HepG2 (cell line): ENCODE results near the gene MEMO1. TPM values are rescaled to one million over a fixed set of nuclear protein-coding genes. Genes with fewer than 3 reads are reported as not detected.

Experiments
- ARNTL ChIP-seq: sonication (generic); formaldehyde crosslinking; IDR thresholded peaks from 2 replicates; pipeline ENCODE4 v1.4.0; 2020; ENCODE audit warnings: mild to moderate bottlenecking, missing genetic modification reagents
- ATF6 ChIP-seq: sonication (generic); formaldehyde crosslinking; conservative IDR thresholded peaks from 2 replicates; pipeline ENCODE4 v1.4.0; 2020; ENCODE audit warnings: missing genetic modification reagents
- CHD2 ChIP-seq: IDR thresholded peaks from 2 replicates; pipeline ENCODE4 v1.6.1; 2011; ENCODE audit warnings: low read depth, low read length, improper control_type of control experiment
- GLMP ChIP-seq: sonication (generic); formaldehyde crosslinking; IDR thresholded peaks from 2 replicates; pipeline ENCODE4 v1.9.0; 2021; ENCODE audit warnings: missing genetic modification reagents, mild to moderate bottlenecking, borderline replicate concordance
- HOXA5 ChIP-seq: sonication (generic); formaldehyde crosslinking; IDR thresholded peaks from 2 replicates; pipeline ENCODE4 v1.4.0; 2020; ENCODE audit warnings: missing genetic modification reagents
- LCORL ChIP-seq, 2 experiments: fragments of 450-650 bp in 1 of 2; sonication (generic) in 1 of 2; formaldehyde crosslinking in 1 of 2; IDR thresholded peaks; 2 replicates each; pipeline versions ENCODE4 v1.5.0 to v1.6.1; 2017 to 2020; ENCODE audit warnings: antibody characterized with exemption in 1 of 2, missing genetic modification reagents in 1 of 2
- NFE2L2 ChIP-seq: fragments of 150-350 bp; IDR thresholded peaks from 2 replicates; pipeline ENCODE4 v1.6.1; 2014; ENCODE audit warnings: low read length
- RAD51 ChIP-seq: fragments of 450-650 bp; IDR thresholded peaks from 2 replicates; pipeline ENCODE4 v1.6.1; 2016; ENCODE audit warnings: borderline replicate concordance
- RBM22 ChIP-seq: fragments of 200-400 bp; formaldehyde crosslinking; optimal IDR thresholded peaks from 2 replicates; pipeline ENCODE3; 2017; ENCODE audit warnings: mild to moderate bottlenecking, low read length, moderate library complexity
- SAFB2 ChIP-seq: sonication (generic); formaldehyde crosslinking; IDR thresholded peaks from 2 replicates; pipeline ENCODE4 v1.5.1; 2020; ENCODE audit warnings: missing genetic modification reagents, low read depth, mild to moderate bottlenecking, borderline replicate concordance
- SNAPC2 ChIP-seq: sonication (generic); formaldehyde crosslinking; IDR thresholded peaks from 2 replicates; pipeline ENCODE4 v1.8.1; 2022; ENCODE audit warnings: mild to moderate bottlenecking, missing genetic modification reagents
- TP53 ChIP-seq: sonication (generic); formaldehyde crosslinking; conservative IDR thresholded peaks from 2 replicates; pipeline ENCODE4 v1.4.0; 2020; ENCODE audit warnings: missing genetic modification reagents
- ZBTB44 ChIP-seq: sonication (generic); formaldehyde crosslinking; IDR thresholded peaks from 2 replicates; pipeline ENCODE4 v1.4.0; 2020; ENCODE audit warnings: missing genetic modification reagents
- ZKSCAN5 ChIP-seq: sonication (generic); formaldehyde crosslinking; IDR thresholded peaks from 2 replicates; pipeline ENCODE4 v1.5.1; 2020; ENCODE audit warnings: mild to moderate bottlenecking, missing genetic modification reagents
- ZNF317 ChIP-seq: sonication (generic); formaldehyde crosslinking; IDR thresholded peaks from 2 replicates; pipeline ENCODE4 v1.5.0; 2020; ENCODE audit warnings: mild to moderate bottlenecking, missing genetic modification reagents
- ZNF383 ChIP-seq: sonication (generic); formaldehyde crosslinking; IDR thresholded peaks from 2 replicates; pipeline ENCODE4 v1.4.0; 2020; ENCODE audit warnings: missing genetic modification reagents, mild to moderate bottlenecking, borderline replicate concordance
- ZNF451 ChIP-seq: sonication (generic); formaldehyde crosslinking; IDR thresholded peaks from 2 replicates; pipeline ENCODE4 v1.5.0; 2020; ENCODE audit warnings: mild to moderate bottlenecking, missing genetic modification reagents
- ZNF607 ChIP-seq: sonication (generic); formaldehyde crosslinking; IDR thresholded peaks from 2 replicates; pipeline ENCODE4 v1.5.1; 2020; ENCODE audit warnings: missing genetic modification reagents, mild to moderate bottlenecking, borderline replicate concordance
- polyA plus RNA-seq, 8 experiments: library from polyadenylated mRNA; depleted of rRNA in 3 of 8; stranded (reverse) in 7 of 8; unstranded in 1 of 8; fragments of >200 nt; fragmentation: Illumina TruSeq in 4 of 8; extraction: Trizol in 4 of 8; gene quantifications; 2 replicates each; pipeline versions ENCODE4 v1.2.1 to v1.2.3, GENCODE V29; 2011 to 2016; ENCODE audit warnings: low read depth in 4 of 8, missing spikeins in 1 of 8, mixed read lengths in 1 of 8; ENCODE audit not compliant: insufficient read depth in 1 of 8
- total RNA-seq, 5 experiments: library from RNA; depleted of rRNA; stranded (reverse); fragments of >200 nt; fragmentation: Illumina TruSeq; extraction: Trizol; gene quantifications; 2 replicates each; pipeline ENCODE4 v1.2.3, GENCODE V29; 2016; ENCODE audit warnings: low read depth in 1 of 5
- TF ChIP-seq, protein P1 (sequence below): sonication (generic); formaldehyde crosslinking; IDR thresholded peaks from 2 replicates; pipeline ENCODE4 v1.4.0; 2020; ENCODE audit warnings: missing genetic modification reagents
- TF ChIP-seq, protein P2 (sequence below): sonication (generic); formaldehyde crosslinking; IDR thresholded peaks from 2 replicates; pipeline ENCODE4 v1.5.0; 2020; ENCODE audit warnings: mild to moderate bottlenecking, missing genetic modification reagents, moderate library complexity
- TF ChIP-seq, protein P3 (sequence below): sonication (generic); formaldehyde crosslinking; IDR thresholded peaks from 2 replicates; pipeline ENCODE4 v1.5.0; 2020; ENCODE audit warnings: mild to moderate bottlenecking, missing genetic modification reagents

The MEMO1 gene
- total and polyA plus RNA-seq, 2 of the 13 experiments (the other 11 are each of a cell fraction or from before 2014, with no cell fraction given) = 69.8 to 81.6 TPM

GRCh38 chr2:32051836-32052439, 41.1 kb upstream of the MEMO1 start (continued):
- no peak for TF ChIP-seq ZBTB44 (CRISPR knock-in tag)
- TF ChIP-seq, protein P1, sequence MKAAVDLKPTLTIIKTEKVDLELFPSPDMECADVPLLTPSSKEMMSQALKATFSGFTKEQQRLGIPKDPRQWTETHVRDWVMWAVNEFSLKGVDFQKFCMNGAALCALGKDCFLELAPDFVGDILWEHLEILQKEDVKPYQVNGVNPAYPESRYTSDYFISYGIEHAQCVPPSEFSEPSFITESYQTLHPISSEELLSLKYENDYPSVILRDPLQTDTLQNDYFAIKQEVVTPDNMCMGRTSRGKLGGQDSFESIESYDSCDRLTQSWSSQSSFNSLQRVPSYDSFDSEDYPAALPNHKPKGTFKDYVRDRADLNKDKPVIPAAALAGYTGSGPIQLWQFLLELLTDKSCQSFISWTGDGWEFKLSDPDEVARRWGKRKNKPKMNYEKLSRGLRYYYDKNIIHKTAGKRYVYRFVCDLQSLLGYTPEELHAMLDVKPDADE = no peak
- TF ChIP-seq, protein P2, sequence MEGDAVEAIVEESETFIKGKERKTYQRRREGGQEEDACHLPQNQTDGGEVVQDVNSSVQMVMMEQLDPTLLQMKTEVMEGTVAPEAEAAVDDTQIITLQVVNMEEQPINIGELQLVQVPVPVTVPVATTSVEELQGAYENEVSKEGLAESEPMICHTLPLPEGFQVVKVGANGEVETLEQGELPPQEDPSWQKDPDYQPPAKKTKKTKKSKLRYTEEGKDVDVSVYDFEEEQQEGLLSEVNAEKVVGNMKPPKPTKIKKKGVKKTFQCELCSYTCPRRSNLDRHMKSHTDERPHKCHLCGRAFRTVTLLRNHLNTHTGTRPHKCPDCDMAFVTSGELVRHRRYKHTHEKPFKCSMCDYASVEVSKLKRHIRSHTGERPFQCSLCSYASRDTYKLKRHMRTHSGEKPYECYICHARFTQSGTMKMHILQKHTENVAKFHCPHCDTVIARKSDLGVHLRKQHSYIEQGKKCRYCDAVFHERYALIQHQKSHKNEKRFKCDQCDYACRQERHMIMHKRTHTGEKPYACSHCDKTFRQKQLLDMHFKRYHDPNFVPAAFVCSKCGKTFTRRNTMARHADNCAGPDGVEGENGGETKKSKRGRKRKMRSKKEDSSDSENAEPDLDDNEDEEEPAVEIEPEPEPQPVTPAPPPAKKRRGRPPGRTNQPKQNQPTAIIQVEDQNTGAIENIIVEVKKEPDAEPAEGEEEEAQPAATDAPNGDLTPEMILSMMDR (CRISPR knock-in tag) = no peak
- TF ChIP-seq CHD2 = no peak
- TF ChIP-seq LCORL (IDR thresholded peaks at IDR 0.05) = no peak
- no peak for TF ChIP-seq LCORL (CRISPR knock-in tag; IDR thresholded peaks at IDR 0.05)
- no peak for TF ChIP-seq SNAPC2 (CRISPR knock-in tag)
- no peak for TF ChIP-seq RAD51
- no peak for TF ChIP-seq ZKSCAN5 (CRISPR knock-in tag)
- TF ChIP-seq ARNTL (CRISPR knock-in tag) = no peak
- TF ChIP-seq NFE2L2 = no peak
- TF ChIP-seq ZNF607 (CRISPR knock-in tag) = no peak
- TF ChIP-seq SAFB2 (CRISPR knock-in tag) = no peak
- TF ChIP-seq TP53 (CRISPR knock-in tag) = no peak
- no peak for TF ChIP-seq ATF6 (CRISPR knock-in tag)
- TF ChIP-seq GLMP (CRISPR knock-in tag) = no peak
- TF ChIP-seq, protein P3, sequence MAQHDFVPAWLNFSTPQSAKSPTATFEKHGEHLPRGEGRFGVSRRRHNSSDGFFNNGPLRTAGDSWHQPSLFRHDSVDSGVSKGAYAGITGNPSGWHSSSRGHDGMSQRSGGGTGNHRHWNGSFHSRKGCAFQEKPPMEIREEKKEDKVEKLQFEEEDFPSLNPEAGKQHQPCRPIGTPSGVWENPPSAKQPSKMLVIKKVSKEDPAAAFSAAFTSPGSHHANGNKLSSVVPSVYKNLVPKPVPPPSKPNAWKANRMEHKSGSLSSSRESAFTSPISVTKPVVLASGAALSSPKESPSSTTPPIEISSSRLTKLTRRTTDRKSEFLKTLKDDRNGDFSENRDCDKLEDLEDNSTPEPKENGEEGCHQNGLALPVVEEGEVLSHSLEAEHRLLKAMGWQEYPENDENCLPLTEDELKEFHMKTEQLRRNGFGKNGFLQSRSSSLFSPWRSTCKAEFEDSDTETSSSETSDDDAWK = no peak
- 0 out of 2 replicates have a peak, but pooled peaks have one; percentile 38 for TF ChIP-seq ZNF317 (CRISPR knock-in tag)
- TF ChIP-seq RBM22 = no peak
- no peak for TF ChIP-seq ZNF451 (CRISPR knock-in tag)
- TF ChIP-seq ZNF383 (CRISPR knock-in tag) = no peak
- no peak for TF ChIP-seq HOXA5 (CRISPR knock-in tag)
